Putamen (tissue), 1 donor: Measurements from ENCODE around the gene KRTAP2-3.
"Not testable (repeated sequence)": the region's sequence is repeated elsewhere in the genome, so short reads cannot be mapped to it uniquely, and the experiment has no call there.

ENCODE experiments used
- DNase-seq: peaks from one replicate; pipeline ENCODE4 v3.0.0-alpha.2; 2016; ENCODE audit warnings: low spot score

KRTAP2-3 gene

GRCh38 chr17:41060052-41060604, at the start of gene KRTAP2-3:
Gene KRTAP2-3, minus strand, starts transcription at chr17:41060114. Its CDS starts 64 bp downstream, at chr17:41060050.
- no peak for DNase-seq

GRCh38 chr17:41108728-41109386, 48.9 kb upstream of the KRTAP2-3 start:
- not testable (repeated sequence) for DNase-seq

GRCh38 chr17:41107941-41108450, 48.1 kb upstream of the KRTAP2-3 start:
- DNase-seq, result no peak

- not testable (repeated sequence) for DNase-seq
These were observed 45.4 kb upstream of the KRTAP2-3 start, which contains the start of gene KRTAP4-9 for GRCh38 chr17:41105347-41105746. Gene KRTAP4-9, plus strand, starts transcription at chr17:41105389. Its CDS starts 0 bp downstream, at chr17:41105389.

GRCh38 chr17:41104386-41105038, 44.6 kb upstream of the KRTAP2-3 start:
- DNase-seq, result not testable (repeated sequence)

- DNase-seq, result no peak
These were observed 44.0 kb upstream of the KRTAP2-3 start for GRCh38 chr17:41103896-41104295.

- DNase-seq, result no peak
These were observed 41.8 kb upstream of the KRTAP2-3 start, which contains the start of gene KRTAP4-16 for GRCh38 chr17:41101586-41102259. Gene KRTAP4-16, minus strand, starts transcription at chr17:41102209. Its CDS starts 0 bp downstream, at chr17:41102209.

GRCh38 chr17:41099682-41100480, 40.0 kb upstream of the KRTAP2-3 start:
- not testable (repeated sequence) for DNase-seq

- DNase-seq, result no peak
These were observed 38.6 kb upstream of the KRTAP2-3 start for GRCh38 chr17:41098481-41098880.

GRCh38 chr17:41098042-41098441, 38.1 kb upstream of the KRTAP2-3 start, which contains the start of gene KRTAP4-8:
Gene KRTAP4-8, minus strand, starts transcription at chr17:41098142. Its CDS starts 58 bp downstream, at chr17:41098084.
- no peak for DNase-seq

- DNase-seq, result no peak
These were observed 36.1 kb upstream of the KRTAP2-3 start for GRCh38 chr17:41096055-41096454.

- DNase-seq, result not testable (repeated sequence)
These were observed 28.9 kb upstream of the KRTAP2-3 start for GRCh38 chr17:41088760-41089352.

GRCh38 chr17:41084100-41084856, 24.4 kb upstream of the KRTAP2-3 start, which contains the start of gene KRTAP4-7:
Gene KRTAP4-7, plus strand, starts transcription at chr17:41084150. Its CDS starts 57 bp downstream, at chr17:41084207.
- not testable (repeated sequence) for DNase-seq

GRCh38 chr17:41083427-41083826, 23.5 kb upstream of the KRTAP2-3 start:
- not testable (repeated sequence) for DNase-seq

- no peak for DNase-seq
These were observed 22.7 kb upstream of the KRTAP2-3 start for GRCh38 chr17:41082626-41083025.

- no peak for DNase-seq
These were observed 16.9 kb upstream of the KRTAP2-3 start for GRCh38 chr17:41076788-41077187.

GRCh38 chr17:41073676-41074075, 13.8 kb upstream of the KRTAP2-3 start:
- DNase-seq, result no peak

GRCh38 chr17:41071606-41072360, 11.9 kb upstream of the KRTAP2-3 start:
- DNase-seq, result no peak

GRCh38 chr17:41069031-41069430, 9.1 kb upstream of the KRTAP2-3 start:
- no peak for DNase-seq
